ENCODE results near the gene HES6.
A peak's percentile ranks its signal among the peaks of the same experiment; 100 is the strongest.

HES6 gene, protein sequence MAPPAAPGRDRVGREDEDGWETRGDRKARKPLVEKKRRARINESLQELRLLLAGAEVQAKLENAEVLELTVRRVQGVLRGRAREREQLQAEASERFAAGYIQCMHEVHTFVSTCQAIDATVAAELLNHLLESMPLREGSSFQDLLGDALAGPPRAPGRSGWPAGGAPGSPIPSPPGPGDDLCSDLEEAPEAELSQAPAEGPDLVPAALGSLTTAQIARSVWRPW

GRCh38 chr2:238239863-238240756 lies at the start of gene HES6:
Gene HES6 (minus strand): TSS chr2:238240038. CDS start chr2:238239905, 133 bp downstream.
- peak; percentile 35 to 72 for DNase-seq (ENCODE audit: low read depth in 2 of 2)

- DNase-seq (ENCODE audit: low read depth in 2 of 2): no peak
Measured at GRCh38 chr2:238289574-238289973, 49.7 kb upstream of the HES6 start.

- DNase-seq (ENCODE audit: low read depth in 2 of 2): peak; percentile 89 to 95
Measured at GRCh38 chr2:238288650-238289573, 49.1 kb upstream of the HES6 start.

GRCh38 chr2:238287737-238288649 lies 48.2 kb upstream of the HES6 start, which contains the start of gene PER2:
Gene PER2 (minus strand): TSS chr2:238288610. CDS start chr2:238277936, 10,674 bp downstream.
- peak in 1 of 2 experiments; percentile 31 for DNase-seq (ENCODE audit: low read depth in 2 of 2)

GRCh38 chr2:238286987-238287736 lies 47.3 kb upstream of the HES6 start:
- peak in 1 of 2 experiments; percentile 16 for DNase-seq (ENCODE audit: low read depth in 2 of 2)

GRCh38 chr2:238286551-238286950 lies 46.7 kb upstream of the HES6 start:
- DNase-seq (ENCODE audit: low read depth in 2 of 2): no peak

DNA sequence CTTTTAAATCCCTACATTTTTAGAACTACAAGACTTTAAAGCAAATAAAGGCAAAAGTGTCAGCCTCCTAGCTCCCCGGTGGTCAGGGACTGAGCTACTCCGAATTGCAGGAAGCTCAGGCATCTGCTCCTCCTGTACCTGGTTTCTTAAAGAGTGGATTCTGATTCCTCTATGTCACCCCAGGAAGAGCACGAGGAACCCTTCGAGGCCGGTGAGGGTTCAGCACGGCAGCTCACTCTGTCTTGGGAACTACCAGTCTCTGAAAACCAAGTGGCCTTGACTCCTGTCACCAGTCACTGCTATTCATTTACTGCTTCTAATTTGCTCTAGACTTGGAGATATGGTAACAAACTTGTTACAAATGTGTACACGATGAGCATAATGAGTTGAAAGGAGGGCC lies 46.3 kb upstream of the HES6 start:
- no peak for DNase-seq (ENCODE audit: low read depth in 2 of 2)

DNA sequence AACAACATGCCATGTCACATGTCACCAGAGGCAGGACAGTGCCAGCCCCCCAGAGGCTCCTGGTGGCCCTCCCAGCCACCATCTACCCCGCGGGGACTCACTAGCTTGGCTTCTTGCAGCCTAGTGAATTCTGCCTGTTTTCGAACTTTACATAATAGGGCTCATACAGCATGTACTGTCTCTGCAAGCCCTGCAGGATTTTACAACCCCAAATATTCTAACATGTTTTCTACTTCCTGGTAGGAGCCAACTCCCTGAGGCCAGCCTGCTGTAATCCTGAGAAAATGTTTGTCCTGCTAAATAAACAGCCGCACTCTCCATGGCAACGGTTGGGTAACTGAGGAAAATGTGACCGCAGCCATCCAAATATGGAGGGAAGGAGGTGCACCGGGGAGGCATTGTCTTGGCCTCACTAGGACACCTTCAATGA lies 45.8 kb upstream of the HES6 start:
- DNase-seq (ENCODE audit: low read depth in 2 of 2): no peak

- DNase-seq (ENCODE audit: low read depth in 2 of 2): no peak
Measured at GRCh38 chr2:238284802-238285515, 45.1 kb upstream of the HES6 start.

DNA sequence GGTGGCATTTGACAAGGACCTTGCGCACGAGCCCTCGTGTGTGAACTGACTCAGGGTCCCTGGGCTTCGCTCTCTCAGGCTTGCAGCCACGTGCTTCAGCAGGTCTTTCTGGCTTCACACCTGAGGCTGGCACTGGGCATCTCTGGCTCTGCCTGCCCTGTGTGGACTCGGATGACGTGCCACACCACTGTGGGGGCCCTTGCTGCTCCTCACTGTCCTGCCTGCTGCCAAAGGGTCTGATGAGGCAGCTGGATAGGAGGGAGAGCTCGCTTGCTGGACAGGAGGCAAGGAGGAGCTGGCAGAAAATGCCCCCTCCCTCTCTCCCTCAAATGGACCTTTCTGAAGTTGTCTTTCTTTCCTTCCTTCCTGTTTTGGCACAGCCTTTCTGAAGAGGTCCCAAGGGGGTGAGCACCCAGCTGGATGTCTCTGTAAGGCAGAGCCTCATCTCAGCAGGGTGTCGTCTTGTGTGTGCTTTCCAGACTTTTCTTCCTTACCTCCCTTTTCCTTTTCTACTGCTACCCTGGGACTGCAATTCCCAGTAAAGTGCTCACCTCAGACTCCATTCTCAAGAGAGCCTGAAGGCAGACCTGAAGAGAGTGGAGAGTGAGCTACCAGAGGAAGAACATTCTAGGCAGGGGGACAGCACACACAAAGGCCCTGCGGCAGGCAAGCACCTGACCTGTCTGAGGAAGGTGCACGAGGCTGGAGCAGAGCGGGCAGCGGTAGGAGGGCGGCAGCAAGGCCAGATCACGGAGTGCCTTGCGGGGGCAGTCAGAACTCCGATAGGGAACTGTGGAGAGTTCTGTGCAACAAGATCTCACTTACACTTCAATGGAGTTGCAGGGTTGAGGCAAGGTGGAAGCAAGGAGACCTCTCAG lies 43.3 kb upstream of the HES6 start:
- no peak for DNase-seq (ENCODE audit: low read depth in 2 of 2)

- DNase-seq (ENCODE audit: low read depth in 2 of 2): no peak
Measured at GRCh38 chr2:238281826-238282480, 42.1 kb upstream of the HES6 start.

DNA sequence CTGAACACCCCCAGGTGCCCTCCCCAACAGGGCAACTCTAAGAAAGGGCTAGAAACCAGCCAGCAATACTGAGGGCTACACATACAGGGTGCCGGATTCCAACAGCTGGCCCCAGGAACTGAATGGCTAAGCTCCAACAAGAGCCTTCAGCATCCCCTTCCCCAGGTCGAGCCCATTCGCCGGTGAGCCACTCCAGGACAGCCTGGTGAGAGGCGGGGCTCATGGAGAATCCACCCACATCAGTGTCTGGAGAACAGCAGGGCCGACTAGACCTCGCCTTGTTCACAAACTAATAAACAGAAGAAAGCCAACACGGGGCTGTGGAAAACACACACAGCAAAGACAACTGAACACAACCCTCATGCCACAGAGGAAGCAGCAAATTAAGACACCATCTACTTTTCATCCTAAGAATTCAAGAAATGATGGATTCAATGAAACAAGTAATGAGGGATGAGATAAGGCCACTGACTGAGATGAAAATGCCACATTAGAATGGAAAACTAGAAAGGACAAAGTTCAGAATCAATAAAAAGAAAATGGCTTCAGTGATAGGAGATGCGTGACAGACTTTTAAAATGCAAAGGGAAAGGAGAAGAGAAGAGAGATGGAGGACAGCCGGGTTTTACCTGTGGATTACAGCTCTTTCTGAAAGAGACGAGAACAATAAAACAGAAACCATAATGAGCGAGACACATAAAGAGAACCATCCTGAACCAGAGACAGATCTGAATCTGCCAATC lies 40.4 kb upstream of the HES6 start:
- DNase-seq (ENCODE audit: low read depth in 2 of 2): no peak

GRCh38 chr2:238279324-238279682 lies 39.5 kb upstream of the HES6 start:
- no peak for DNase-seq (ENCODE audit: low read depth in 2 of 2)

DNA sequence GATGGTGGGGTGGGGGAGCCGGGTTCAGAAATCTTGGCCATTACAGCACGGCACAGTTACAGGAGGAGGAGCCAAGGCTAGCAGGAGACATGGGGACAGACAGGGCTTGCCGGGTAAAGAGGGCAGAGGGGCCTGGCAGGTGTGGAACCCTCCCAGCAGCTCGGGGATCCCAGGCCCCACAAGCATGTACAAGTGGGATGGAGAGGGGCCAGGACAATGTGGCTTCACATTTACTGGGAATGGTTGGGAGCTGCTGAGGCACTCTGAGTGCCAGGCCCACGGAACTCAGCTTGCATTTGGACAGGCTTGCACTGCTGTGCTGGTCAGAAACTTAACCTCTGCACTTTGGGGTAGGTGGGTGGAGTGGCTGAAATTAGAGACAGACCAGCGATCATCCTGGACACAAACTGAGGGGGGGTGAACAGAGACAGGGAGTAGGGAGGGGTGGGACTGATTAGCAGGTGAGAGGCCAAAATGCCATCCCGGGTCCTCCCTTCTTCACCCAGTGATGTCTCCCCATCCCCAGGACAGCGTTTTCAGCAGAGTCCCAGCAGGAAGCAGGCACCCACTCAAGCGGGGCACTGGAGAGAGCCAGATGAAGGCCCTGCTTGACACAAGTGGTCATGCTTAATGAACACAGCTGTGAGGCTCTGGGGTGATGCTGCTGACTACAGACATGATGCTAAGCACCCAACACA lies 38.9 kb upstream of the HES6 start:
- DNase-seq (ENCODE audit: low read depth in 2 of 2): no peak

DNA sequence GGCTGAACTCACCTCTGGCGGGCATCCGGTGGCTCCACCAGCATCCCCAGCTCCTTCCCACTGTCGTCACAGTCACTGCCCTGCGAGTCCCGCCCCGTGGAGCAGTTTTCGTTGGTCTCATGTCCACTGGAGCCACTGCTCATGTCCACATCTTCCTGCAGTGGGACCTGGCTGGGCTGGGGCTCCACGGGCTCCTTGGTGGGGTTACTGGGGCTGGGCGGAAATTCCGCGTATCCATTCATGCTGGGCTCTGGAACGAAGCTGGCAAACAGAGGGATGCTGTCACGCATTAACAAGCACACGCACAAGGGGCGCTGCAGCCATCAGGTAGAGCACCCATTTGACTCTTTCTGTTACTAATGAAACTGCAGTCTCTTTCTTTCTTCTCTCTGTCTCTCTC lies 37.9 kb upstream of the HES6 start:
- DNase-seq (ENCODE audit: low read depth in 2 of 2): no peak

- no peak for DNase-seq (ENCODE audit: low read depth in 2 of 2)
Measured at GRCh38 chr2:238274152-238274865, 34.5 kb upstream of the HES6 start.
